GM18511 (cell line): ENCODE results near the gene ST6GALNAC3.
"Not testable (repeated sequence)": the region's sequence is repeated elsewhere in the genome, so short reads cannot be mapped to it uniquely, and the experiment has no call there.

Experiments used
- ATAC-seq: cut with Tn5 transposase; IDR thresholded peaks from one replicate; pipeline ENCODE4 v1.9.1; 2021; ENCODE audit warnings: mild to moderate bottlenecking, moderate library complexity; ENCODE audit not compliant: unreplicated experiment

The ST6GALNAC3 gene

DNA sequence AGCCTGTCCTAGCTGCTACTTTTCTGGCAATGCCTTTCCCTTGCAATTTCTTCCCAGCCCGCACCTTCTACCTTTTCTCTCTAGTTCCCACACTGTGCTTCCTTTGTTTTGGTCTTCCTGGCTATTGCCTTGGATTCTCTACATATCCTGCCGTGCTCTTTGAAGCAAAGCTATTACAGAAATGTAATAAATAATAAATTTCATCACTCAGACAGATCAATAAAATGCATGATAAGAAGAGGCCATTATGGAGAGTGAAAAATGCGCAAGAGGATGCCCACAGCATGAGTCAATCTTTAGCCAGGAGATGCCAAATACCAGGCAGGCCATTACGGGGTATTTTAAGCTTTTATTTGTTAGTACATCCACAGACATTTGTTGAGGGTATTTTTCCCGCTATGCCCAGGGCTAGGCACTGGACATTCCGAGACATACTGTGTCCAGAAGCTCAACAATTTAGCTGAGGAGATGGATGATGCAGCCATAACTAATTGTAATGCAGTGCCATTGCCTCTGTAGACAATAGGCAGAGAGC lies 163.6 kb downstream of the ST6GALNAC3 start:
- no peak for ATAC-seq

DNA sequence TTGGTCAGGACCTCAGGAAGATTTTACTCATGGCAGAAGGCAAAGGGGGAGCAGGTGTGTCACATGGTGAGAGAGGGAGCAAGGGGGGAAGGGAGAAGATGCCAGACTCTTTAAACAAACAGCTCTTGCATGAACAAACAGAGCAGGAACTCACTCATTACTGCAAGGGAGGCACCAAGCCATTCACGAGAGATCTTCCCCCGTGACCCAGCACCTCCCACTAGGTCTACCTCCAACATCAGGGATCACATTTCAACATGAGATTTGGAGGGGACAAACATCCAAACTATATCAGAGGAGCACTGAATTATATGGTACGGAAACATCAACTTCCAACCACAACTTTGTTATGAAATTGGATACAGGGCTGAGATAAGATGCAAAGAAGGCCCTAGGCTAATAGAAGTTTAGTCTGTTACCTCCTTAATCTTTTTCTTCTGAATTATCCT lies 164.9 kb downstream of the ST6GALNAC3 start:
- ATAC-seq = no peak

GRCh38 chr1:76240316-76240715 lies 165.8 kb downstream of the ST6GALNAC3 start:
- no peak for ATAC-seq

DNA sequence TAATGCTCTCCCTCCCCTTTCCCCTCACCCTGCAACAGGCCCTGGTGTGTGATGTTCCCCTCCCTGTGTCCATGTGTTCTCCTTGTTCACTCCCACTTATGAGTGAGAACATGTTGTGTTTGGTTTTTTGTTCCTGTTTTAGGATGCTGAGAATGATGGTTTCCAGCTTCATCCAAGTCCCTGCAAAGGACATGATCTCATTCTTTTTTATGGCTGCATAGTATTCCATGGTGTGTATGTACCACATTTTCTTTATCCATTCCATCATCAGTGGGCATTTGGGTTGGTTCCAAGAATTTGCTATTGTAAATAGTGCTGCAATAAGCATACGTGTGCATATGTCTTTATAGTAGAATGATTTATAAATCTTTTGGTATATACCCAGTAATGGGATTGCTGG lies 168.0 kb downstream of the ST6GALNAC3 start:
- ATAC-seq = not testable (repeated sequence)

- no peak for ATAC-seq
Observed at GRCh38 chr1:76247261-76247852, 172.8 kb downstream of the ST6GALNAC3 start.

GRCh38 chr1:76250271-76250670 lies 175.7 kb downstream of the ST6GALNAC3 start:
- ATAC-seq = no peak

DNA sequence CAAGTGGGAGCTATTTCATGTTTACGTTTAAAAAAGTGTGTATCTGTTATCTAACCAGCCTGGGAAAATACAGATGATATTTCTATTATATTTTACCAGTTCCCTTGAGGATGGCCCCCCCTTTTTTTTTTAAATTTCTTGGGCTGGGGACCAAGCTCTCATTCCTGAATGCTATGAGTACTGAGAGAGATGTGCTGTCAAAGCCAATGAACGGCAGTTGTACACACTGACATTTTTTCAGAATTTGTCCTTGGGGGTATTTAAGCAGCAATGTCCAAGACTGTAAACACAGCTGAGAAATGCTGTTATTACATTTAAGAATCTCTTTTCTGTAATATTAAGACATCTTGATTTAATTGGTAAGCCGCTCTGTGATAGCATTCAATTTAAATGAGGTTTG lies 177.9 kb downstream of the ST6GALNAC3 start:
- ATAC-seq = no peak

DNA sequence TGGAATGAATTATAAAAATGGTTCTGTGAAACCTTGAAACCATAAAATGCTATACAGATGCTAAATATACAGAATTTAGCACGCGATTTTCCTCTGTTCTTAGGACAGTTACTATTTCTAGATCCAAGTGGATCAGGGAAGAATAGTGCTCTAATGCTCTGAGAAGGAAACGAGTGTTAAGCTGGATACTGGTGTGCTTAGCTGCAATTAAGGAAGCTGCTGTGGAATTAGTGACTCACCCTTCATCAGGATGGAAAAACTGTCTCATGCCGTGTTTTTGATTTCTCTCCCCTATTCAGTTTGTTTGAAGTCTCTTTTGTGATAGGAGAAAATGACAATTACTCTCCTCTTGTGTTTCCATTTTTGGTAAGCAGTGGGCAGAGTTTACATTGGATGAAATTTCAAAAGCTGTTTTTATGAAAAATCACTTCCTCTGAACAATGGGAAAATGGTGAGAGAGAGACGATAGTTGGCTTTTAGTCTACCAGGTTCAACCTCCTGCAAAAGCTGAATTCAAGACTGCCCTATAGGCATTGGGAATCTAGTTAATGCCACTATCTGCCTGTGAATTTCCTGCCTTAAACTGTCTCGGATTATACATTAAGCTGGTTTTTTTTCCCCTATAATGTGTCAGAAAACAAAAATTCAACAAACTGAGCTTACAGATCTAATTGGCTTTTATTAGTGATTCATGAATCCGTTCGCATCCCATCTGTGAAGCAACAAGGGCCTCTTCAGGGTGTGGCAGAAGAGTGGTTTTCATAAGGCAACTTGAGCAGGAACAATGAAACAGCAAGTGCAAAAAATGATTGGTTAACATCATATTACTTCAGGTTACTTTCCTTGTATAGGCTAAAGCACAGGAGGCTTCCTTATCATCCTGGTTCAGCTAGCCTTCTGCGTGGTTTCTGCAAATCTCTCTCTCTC lies 179.8 kb downstream of the ST6GALNAC3 start:
- ATAC-seq = no peak

DNA sequence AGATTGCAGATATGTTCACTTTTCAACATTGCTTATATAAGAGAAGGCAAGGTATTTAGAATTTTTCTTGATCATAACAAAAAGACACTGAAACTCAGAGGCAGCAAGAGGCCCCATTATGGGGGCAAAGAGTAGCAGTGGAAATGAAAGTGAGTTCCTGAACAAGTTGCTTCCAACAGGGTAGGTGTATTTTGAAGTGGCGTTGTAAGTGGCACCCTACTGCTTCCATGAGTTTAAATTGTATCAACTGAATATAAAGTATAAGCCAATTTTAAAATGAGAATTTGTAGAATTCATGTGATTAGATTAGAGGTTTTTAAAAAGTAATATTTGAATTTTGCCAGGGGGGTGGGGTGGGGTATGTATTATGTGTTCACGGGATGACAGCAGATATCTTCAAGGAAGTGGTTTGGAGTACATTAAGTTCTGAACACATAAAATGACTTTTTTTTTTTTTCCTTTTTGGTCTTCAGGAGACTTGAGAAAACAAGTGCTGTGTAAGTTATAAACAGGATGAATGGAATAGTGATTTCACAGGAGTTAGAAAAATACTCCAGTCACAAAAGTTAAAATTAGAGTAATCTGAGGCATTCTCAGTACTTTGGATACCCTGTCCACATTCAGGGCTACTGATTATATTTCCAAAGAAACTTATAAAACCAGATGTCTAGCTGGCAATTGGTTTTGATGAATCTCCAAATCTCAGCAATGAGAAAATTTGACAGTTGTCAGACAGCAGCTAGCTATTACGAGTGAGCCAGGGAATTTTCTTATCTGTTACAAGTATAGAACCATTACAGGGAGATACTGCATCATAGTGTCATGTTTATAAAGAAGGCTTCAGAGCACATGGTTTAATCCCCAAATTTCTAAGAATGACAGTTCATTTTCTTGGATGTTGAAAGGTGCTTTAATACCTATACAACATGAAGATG lies 182.0 kb downstream of the ST6GALNAC3 start:
- no peak for ATAC-seq

DNA sequence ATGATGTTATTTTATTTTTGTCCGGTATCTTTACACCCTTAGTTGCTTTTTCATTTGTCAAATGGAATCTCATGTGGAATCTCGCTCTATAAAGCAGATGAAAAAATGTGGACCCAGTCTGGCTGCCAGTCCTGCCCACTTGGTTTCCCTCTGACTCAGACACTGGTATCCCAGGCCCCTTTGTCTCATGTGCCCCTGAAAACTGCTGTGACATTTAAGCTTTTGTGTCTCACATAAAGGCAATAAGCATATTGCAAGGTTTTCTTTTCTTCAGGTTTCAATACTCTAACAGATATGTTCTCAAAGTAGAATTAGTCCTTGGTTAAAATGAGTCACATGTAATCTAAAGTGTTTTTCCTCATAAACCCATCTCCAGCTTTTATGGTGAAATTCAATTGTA lies 183.3 kb downstream of the ST6GALNAC3 start:
- no peak for ATAC-seq

GRCh38 chr1:76259270-76259669 lies 184.7 kb downstream of the ST6GALNAC3 start:
- ATAC-seq = no peak

DNA sequence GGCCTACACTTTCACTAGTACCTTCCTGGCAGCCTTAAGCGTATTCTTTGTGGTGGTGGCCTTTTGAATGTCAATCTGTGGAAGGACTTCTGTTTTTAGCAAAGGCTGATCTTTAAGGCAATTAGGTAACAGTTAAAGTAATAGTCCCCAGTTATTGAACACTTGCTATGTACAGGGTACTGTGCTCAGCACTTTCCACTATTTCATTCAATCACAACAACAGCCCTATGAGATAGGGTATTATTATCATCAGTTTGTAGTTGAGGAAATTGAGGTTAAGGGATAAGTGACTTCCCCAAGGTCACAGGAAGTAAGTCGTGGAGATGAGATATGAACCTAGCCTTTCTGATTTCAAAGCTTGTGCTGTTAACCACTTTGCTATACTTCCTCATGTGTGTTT lies 185.7 kb downstream of the ST6GALNAC3 start:
- no peak for ATAC-seq

DNA sequence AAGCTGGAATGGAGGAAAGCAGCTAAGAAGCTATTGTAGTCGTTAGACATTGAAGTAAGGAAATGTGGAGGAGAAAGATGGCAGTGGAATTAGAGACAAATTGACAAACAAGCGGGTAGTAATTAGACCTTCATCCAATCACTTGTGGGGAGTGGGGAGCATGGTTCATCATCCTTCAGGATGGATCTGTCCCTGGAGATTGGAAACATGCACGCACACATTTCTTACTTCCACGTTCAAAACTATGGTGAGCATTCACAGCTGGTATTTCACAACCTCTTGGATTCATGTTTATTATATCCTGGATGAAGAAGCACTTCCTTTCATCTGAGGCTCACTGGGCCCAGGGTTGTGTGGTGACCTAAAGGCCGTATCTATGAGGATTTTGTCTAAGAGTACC lies 188.1 kb downstream of the ST6GALNAC3 start:
- ATAC-seq = no peak

- no peak for ATAC-seq
Observed at GRCh38 chr1:76264642-76265041, 190.1 kb downstream of the ST6GALNAC3 start.

- ATAC-seq = no peak
Observed at GRCh38 chr1:76266762-76267161, 192.2 kb downstream of the ST6GALNAC3 start.

DNA sequence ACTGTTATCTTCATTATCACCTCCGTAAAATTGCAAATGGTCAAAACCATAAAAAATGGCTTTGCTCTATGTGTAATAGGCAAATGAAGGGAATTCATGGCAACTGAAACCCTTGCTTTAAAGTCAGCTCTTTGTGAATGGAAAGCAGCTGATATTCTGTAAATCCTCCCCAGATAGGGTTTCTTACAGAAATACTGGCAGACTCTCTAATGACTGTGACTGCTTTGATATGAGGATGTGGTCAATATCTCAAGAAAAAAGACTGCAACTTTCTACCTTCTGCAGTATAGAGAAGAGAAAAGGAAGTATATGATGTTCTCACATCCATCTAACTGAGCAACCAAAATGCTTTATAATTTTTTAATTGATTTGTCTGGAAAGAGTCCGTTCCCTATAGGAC lies 193.1 kb downstream of the ST6GALNAC3 start:
- no peak for ATAC-seq

DNA sequence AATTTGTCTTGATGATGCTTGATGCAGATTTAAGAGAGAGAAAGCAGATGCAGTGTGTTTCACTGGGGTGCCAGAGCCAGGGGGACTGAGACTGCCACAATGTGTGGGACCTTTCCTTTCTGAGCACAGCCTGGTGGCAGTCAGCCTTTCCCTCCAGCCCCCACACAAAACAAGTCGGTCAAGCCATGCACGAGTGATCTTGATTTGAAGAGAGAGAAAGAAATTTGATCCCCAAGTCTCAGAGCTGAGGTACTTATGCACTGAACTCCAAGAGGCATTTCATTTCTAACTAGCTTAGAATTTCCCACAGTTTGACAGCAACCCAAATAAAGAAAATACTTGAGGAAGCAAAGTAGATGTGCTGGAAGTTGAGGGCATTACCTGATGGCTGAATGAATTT lies 193.8 kb downstream of the ST6GALNAC3 start:
- ATAC-seq = no peak

DNA sequence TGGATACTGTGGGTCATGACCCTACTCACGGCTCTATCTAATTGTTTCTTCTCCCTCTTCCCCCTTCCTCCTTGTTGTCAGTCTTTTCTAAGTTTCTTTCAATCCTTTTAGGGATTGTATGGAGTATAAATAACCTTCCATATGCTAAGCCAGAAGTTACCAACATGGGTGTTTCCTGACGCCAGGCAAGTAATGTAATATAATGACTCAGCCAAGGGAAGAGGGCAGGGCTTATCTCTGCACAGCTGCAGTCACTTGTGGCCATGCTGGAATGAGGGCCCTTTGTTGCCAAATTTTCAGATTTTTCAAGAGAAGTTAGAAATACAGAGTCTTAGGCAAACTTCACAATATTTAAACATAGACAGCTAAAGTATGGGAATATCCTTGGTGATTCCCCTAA lies 194.6 kb downstream of the ST6GALNAC3 start:
- no peak for ATAC-seq

DNA sequence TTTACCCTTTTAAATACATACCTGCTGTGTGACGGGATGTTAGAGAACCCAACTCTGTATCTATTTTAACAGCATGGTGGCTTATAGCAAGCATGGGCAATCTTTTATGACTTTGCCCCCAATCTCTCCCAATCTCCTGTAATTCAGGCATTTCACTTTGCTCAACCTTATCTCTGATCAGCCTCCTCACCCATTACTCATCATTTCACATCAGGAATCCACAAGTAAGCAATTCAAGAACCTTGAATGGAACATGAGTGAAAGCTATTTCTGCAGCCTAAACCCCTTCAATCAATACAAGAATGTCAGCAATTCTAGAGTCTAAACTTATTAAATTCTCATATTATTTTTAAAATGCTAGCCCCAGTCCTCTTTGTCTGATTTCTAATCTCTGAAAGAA lies 199.8 kb downstream of the ST6GALNAC3 start:
- ATAC-seq = no peak

GRCh38 chr1:76274718-76275117 lies 200.2 kb downstream of the ST6GALNAC3 start:
- ATAC-seq = no peak

- no peak for ATAC-seq
Observed at GRCh38 chr1:76278711-76279100, 204.2 kb downstream of the ST6GALNAC3 start.
